Heart left ventricle (tissue), 16 donors: Measurements from ENCODE around the gene BMPR1A. TPM values are rescaled to one million over a fixed set of nuclear protein-coding genes. Genes with fewer than 3 reads are reported as not detected.

Source experiments
- ATAC-seq, 4 donors: fragments of 200-7000 bp; cut with Tn5 transposase; one replicate each; pipeline ENCODE4 v1.9.1; 2020 to 2022; ENCODE audit warnings: moderate library complexity in 4 of 4, mild to moderate bottlenecking in 3 of 4, moderate number of reproducible peaks in 1 of 4
- DNase-seq, 5 donors: peaks; one replicate each; pipeline ENCODE4 v3.0.0-alpha.2; 2020
- H3K27ac ChIP-seq, 12 donors: fragments of 200-600 bp; sonication (generic) in 4 of 12; one replicate each; pipeline versions ENCODE4 v1.5.0 to v1.8.0; 2016 to 2022; ENCODE audit warnings: mild to moderate bottlenecking in 2 of 12
- H3K27me3 ChIP-seq, 9 donors: fragments of 200-600 bp; sonication (generic) in 2 of 9; one replicate each; pipeline versions ENCODE4 v1.5.1 to v1.8.0; 2016 to 2022; ENCODE audit warnings: mild to moderate bottlenecking in 3 of 9
- H3K36me3 ChIP-seq, 9 donors: fragments of 200-600 bp; sonication (generic) in 2 of 9; one replicate each; pipeline versions ENCODE4 v1.5.0 to v1.8.0; 2018 to 2022; ENCODE audit warnings: mild to moderate bottlenecking in 2 of 9
- H3K4me1 ChIP-seq, 12 donors: fragments of 200-600 bp; sonication (generic) in 4 of 12; one replicate each; pipeline versions ENCODE4 v1.5.0 to v1.8.0; 2016 to 2022; ENCODE audit warnings: mild to moderate bottlenecking in 3 of 12
- H3K4me3 ChIP-seq, 12 donors: fragments of 200-600 bp; sonication (generic) in 4 of 12; one replicate each; pipeline versions ENCODE4 v1.5.0 to v1.8.0; 2017 to 2022; ENCODE audit warnings: mild to moderate bottlenecking in 9 of 12, moderate library complexity in 4 of 12
- H3K9me3 ChIP-seq, 12 donors: fragments of 200-600 bp; sonication (generic) in 4 of 12; one replicate each; pipeline versions ENCODE4 v1.5.0 to v1.8.0; 2016 to 2022; ENCODE audit warnings: mild to moderate bottlenecking in 1 of 12
- CTCF ChIP-seq, 12 donors: fragments of 200-600 bp; sonication (generic) in 4 of 12; IDR thresholded peaks; one replicate each; pipeline versions ENCODE4 v1.5.0 to v1.8.0; 2018 to 2022; ENCODE audit warnings: antibody characterized with exemption in 12 of 12, mild to moderate bottlenecking in 5 of 12
- POLR2A ChIP-seq, 2 donors: fragments of 450-650 bp; IDR thresholded peaks; one replicate each; pipeline ENCODE4 v1.6.1; 2017; ENCODE audit warnings: antibody characterized with exemption in 2 of 2, mild to moderate bottlenecking in 2 of 2, moderate library complexity in 2 of 2
- WGBS, 4 donors: extraction: QIAGEN DNeasy Blood & Tissue Kit in 2 of 4; methylation state at CpG; one replicate each; pipeline versions ENCODE4 v1.1.5 to v1.1.7; 2013 to 2018; 5-methylcytosine and 5-hydroxymethylcytosine counted together
- intact Hi-C, 10 donors: fragments of 100-400 bp; cut with DNase I; formaldehyde crosslinking; loops; one replicate each; pipeline versions ENCODE4 v1.11.1 to v1.14.2; 2022
- polyA plus RNA-seq, 2 donors: library from polyadenylated mRNA; stranded (reverse); fragments of 200-250 nt; gene quantifications; one replicate each; pipeline ENCODE4 v1.2.3, GENCODE V29; 2013
- total RNA-seq, 9 donors: library from RNA; depleted of rRNA in 2 of 9; stranded (reverse); fragments of >200 nt in 2 of 9; fragmentation: NEBNext Ultra II Directional in 3 of 9; extraction: Animal tissue kit (Norgen Biotek cat#: 25700) in 3 of 9; gene quantifications; one replicate each; pipeline versions ENCODE4 v1.1.0 to v1.2.4, GENCODE V29; 2016 to 2023
- donor health status: ischemic (EF 13 %, LVEDD 7.1; RV severe dilation, severe dysfunction).
- donor health status: healthy with polysubstance abuse.
- donor health status: DM: no; HTN: yes; CAD: no.
- donor health status: DM: no; HTN: no; CAD: no.
- donor health status: ischemic (EF 25% LVEDD 6.9; RV normal size, moderate dysfunction).
- donor health status: ischemic (EF 25% LVEDD 5.7; RV mildly dilated, moderate dysfunction).
- donor health status: healthy.
- donor health status: DM: yes; HTN: yes; CAD: no.
- donor health status: ischemic (EF 35%, LVEDD 5.7; RV mildly dilated, moderate dysfunction).
- donor health status: nonischemic (EF 11% LVEDD 7.7; RV severe dilation, severe dysfunction).
- donor health status: DM: yes; HTN: yes; CAD: no.
- donor health status: PGD.
- donor health status: ischemic (EF 29% LVEDD 5.4; RV normal size, mild dysfunction).
- donor health status: nonischemic (EF 23%, LVEDD 6.1; RV moderate dilation, normal function).

Gene BMPR1A
- total and polyA plus RNA-seq, 11 donors, result 6.3 to 72.0 (median 40.1) TPM

DNA sequence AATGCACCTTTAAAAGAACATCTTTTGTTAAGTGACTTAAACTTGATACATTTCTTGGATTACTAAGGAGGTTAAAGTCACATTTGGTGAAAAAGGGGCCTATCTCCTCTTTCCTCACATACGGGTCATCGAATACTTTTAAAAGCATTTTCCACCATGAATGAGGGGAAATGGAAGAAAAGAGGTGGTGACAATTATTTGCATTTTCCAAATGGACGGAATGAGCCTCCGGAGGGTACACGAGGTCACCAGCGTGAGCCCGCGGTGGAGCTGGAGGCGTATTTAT, 1.0 kb upstream of the BMPR1A start:
- H3K9me3 ChIP-seq, result no peaks in the 10 kb centered on the region
- no peaks in the 10 kb centered on the region for H3K36me3 ChIP-seq
- H3K4me3 ChIP-seq, result peak overlapping the region; percentile 58 to 83 (median 78)
- peaks cover 0 to 46% (median 8%) of the 10 kb centered on the region in 9 donors for H3K27me3 ChIP-seq
- peak overlapping the region; percentile 83 to 100 (median 98) for H3K27ac ChIP-seq
- intact Hi-C loops, result loop anchor here in 7 of 10 donors (1.0 to 10.0 kb wide), 7 partner anchors 43 to 149 kb away; no protein-coding TSS in a partner anchor
- ATAC-seq, result no peak
- TF ChIP-seq POLR2A (IDR thresholded peaks at IDR 0.05) (no peak), CTCF (IDR thresholded peaks at IDR 0.05) (no peak)
- DNase-seq, result no peak
- peaks cover 0 to 40% (median 17%) of the 10 kb centered on the region in 12 donors for H3K4me1 ChIP-seq
- 4 to 6% (median 5%) methylated on average over 9 of the region's 9 CpGs for WGBS, 4 donors

- ATAC-seq, result peak; percentile 83 to 88 (median 88)
- H3K27me3 ChIP-seq, result peaks cover 0 to 46% (median 8%) of the 10 kb centered on the region in 9 donors
- peaks cover 0 to 45% (median 17%) of the 10 kb centered on the region in 12 donors for H3K4me1 ChIP-seq
- H3K4me3 ChIP-seq, result peak overlapping the region; percentile 58 to 83 (median 78)
- H3K36me3 ChIP-seq, result no peaks in the 10 kb centered on the region
- peak; percentile 77 to 85 for TF ChIP-seq POLR2A (IDR thresholded peaks at IDR 0.05)
- no peak for TF ChIP-seq CTCF (IDR thresholded peaks at IDR 0.05)
- DNase-seq, result peak; percentile 84 to 95 (median 91)
- 1 to 2% (median 1%) methylated on average over 24 to 89 of the region's 89 CpGs for WGBS, 4 donors
- intact Hi-C loops, result loop anchor here in 8 of 10 donors (1.0 to 10.0 kb wide), 8 partner anchors 44 to 149 kb away; no protein-coding TSS in a partner anchor
- H3K27ac ChIP-seq, result peak overlapping the region; percentile 83 to 100 (median 98)
- H3K9me3 ChIP-seq, result no peaks in the 10 kb centered on the region
Observed at GRCh38 chr10:86755740-86756510, 494 bp upstream of the BMPR1A start.

DNA sequence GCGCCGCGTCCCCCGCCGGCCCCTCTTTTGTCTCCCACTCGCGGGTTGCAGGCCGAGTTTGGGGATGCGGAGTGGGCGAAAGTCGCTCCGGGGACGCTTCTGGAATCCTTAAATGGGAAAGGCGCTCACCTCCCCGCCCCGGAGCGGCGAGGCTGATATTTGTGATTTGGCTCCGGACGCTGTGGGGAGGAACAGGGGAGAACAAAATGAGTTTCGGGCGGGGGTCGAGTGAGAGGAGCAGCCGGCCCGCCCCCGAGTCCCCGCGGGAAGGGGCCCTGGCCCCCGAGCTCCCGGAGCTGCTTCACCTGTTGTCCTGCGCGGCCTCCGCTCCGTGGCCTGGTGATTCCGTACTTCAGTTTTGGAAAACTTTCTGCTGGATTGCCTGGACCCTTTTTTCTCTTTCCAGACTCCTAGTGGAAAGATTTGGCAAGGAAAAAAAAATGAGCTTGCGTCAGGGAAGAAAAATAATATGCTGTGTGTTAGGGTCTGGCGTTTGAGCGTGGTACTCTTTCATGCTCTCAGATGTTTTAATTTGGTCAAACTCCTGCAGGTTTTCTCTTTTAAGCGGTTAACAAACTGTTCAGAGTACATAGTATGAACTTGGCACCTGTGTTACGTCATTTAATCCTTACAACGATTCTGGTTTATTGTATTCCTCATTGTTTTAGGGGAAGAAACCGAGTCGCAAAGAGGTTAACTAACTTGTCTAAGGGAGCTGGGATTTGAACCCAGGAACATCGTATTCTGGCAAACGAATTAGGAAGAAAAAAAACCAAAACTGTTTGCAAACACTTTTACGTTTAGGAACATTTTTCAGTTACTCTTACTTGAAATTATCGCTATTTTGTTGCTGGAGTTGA, 924 bp downstream of the BMPR1A start:
- WGBS, 4 donors, result 2 to 4% (median 3%) methylated on average over 38 to 47 of the region's 47 CpGs
- H3K27me3 ChIP-seq, result peaks cover 0 to 47% (median 8%) of the 10 kb centered on the region in 9 donors
- TF ChIP-seq CTCF (IDR thresholded peaks at IDR 0.05) (peak in 4 of 12 donors; percentile 21 to 32 (median 28)), POLR2A (IDR thresholded peaks at IDR 0.05) (no peak)
- H3K4me3 ChIP-seq, result peak overlapping the region; percentile 58 to 83 (median 78)
- peaks cover 0 to 56% (median 25%) of the 10 kb centered on the region in 12 donors for H3K4me1 ChIP-seq
- no peaks in the 10 kb centered on the region for H3K9me3 ChIP-seq
- peak overlapping the region; percentile 87 to 100 (median 98) for H3K27ac ChIP-seq
- DNase-seq (peak; percentile 39 to 68 (median 48)), ATAC-seq (no peak)
- intact Hi-C loops, result loop anchor here in 8 of 10 donors (2.0 to 10.0 kb wide), 7 partner anchors 45 to 147 kb away; no protein-coding TSS in a partner anchor
- H3K36me3 ChIP-seq, result no peaks in the 10 kb centered on the region
